Left cardiac atrium (tissue), 4 donors: ENCODE measurements around the gene GLG1. TPM values are rescaled to one million over a fixed set of nuclear protein-coding genes. Genes with fewer than 3 reads are reported as not detected.
A peak's percentile ranks its signal among the peaks of the same experiment; 100 is the strongest.
"Not testable (repeated sequence)": the region's sequence is repeated elsewhere in the genome, so short reads cannot be mapped to it uniquely, and the experiment has no call there.

Experiments
- ATAC-seq, 2 donors: fragments of 200-7000 bp; cut with Tn5 transposase; one replicate each; pipeline ENCODE4 v1.9.1; 2020; ENCODE audit warnings: mild to moderate bottlenecking in 2 of 2, moderate library complexity in 2 of 2
- DNase-seq: peaks from one replicate; pipeline ENCODE4 v3.0.0-alpha.2; 2020
- intact Hi-C, 2 donors: fragments of 100-400 bp; cut with DNase I; formaldehyde crosslinking; loops; one replicate each; pipeline versions ENCODE4 v1.14.1 to v1.15.1; 2022 to 2023
- total RNA-seq, 2 donors: library from RNA; stranded (reverse); fragmentation: NEBNext Ultra II Directional; extraction: Animal tissue kit (Norgen Biotek cat#: 25700); gene quantifications; one replicate each; pipeline ENCODE4 v1.2.1, GENCODE V29; 2021
- donor health status: DM: no; HTN: yes; CAD: no.
- donor health status: DM: no; HTN: yes; CAD: no; lungs with severe emphysema.
- donor health status: DM: yes; HTN: yes; CAD: no.
- donor health status: Dilated cardiomyopathy.

Gene GLG1
- total RNA-seq, 2 donors from 2014 or later, result 78.7 to 86.6 TPM

- intact Hi-C loops, result no loop called here
- no peak for DNase-seq
- no peak for ATAC-seq
These were observed 50.5 kb downstream of the GLG1 start for GRCh38 chr16:74556375-74556922.

- ATAC-seq, intact Hi-C loops, DNase-seq: not testable (repeated sequence)
These were observed 54.6 kb downstream of the GLG1 start for GRCh38 chr16:74552357-74552756.

DNA sequence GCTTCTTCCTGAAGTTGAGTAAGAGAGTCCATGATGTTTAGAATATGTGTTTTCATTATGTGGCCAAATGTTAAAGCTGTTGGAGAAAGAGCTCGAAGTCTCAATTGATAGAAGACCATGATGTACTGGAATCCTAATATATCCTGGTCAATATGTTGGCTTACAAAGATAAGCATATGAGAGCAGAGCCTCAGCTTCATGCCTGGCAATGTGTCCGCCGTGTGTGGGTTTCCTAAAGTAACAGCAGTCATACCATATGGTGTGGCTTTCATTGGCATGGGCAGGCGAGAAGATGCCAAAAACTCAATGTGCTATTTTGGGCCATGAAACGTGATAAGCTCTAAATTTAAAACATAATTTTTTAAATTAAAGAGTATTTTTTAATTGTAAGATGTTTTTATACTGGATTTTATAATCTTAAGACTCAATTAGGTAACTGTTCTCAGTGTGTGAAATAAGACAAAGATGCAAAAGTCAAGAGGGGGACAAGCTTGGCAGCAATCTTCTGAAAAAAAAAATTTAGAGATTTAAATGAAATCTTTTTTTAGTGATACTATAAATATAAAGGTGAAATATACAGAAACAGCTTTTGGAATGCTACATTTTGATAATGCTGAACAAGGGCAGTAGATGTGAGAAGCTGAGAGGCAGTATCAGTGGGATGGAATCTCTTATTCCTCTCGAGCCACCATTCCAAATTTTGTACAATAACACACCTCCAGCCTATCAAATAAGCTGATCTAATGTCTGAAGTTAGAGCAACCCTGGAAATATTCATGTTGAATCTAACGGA lies 56.5 kb downstream of the GLG1 start:
- ATAC-seq, DNase-seq, intact Hi-C loops: not testable (repeated sequence)

GRCh38 chr16:74546112-74546511 lies 60.8 kb downstream of the GLG1 start:
- ATAC-seq, intact Hi-C loops: not testable (repeated sequence)

DNA sequence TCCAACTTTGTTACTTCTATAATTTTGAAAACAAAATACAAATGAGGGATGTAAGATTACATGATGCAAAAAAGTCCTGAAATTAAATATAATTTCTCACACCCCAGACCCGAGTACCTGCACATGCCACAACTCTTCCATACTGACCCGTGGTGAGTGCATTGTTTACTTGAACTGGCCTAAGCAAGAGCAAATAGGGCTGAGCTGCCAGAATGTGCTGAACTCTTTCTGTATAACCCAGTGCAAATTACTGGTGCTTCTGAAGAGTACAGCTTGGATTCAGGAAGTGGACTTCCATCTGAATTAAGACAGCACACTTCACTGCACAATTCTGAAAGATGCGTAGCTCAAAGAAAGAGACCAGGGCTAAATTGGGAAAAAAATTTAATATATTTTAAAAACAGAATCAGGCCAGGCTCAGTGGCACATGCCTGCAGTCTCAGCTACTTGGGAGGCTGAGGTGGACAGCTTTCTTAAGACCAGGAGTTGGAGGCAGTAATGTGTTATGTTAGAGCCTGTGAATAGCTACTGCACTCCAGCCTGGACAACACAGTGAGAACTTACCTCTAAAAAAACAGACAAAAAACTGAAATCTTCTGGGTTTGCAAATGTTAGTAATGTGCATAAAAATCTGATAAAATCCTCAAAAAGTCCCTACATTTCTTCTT lies 63.9 kb downstream of the GLG1 start:
- DNase-seq, intact Hi-C loops, ATAC-seq: not testable (repeated sequence)

More at GRCh38 chr16:74546112-74546511, 60.8 kb downstream of the GLG1 start:
- not testable (repeated sequence) for DNase-seq

DNA sequence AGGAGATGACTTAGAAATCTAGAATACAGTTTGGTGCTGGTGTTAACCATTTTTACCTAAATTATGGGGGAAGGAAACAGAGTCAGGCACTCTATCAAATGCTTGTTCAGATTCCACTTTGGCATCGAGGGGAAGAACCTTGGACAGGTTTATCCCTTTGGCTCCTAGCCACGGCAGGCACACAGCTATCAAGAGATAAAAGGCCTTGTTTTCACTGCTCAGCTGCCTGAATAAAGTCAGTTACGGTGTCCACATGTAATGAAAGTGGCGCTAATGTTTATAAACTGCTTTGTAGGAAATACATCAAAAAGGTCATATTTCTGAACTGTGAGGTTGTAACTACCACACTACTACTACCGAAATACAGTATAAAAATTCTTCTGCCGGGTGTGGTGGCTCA lies 66.3 kb downstream of the GLG1 start:
- DNase-seq, intact Hi-C loops, ATAC-seq: not testable (repeated sequence)

- intact Hi-C loops, DNase-seq, ATAC-seq: not testable (repeated sequence)
These were observed 68.1 kb downstream of the GLG1 start for GRCh38 chr16:74538801-74539200.

DNA sequence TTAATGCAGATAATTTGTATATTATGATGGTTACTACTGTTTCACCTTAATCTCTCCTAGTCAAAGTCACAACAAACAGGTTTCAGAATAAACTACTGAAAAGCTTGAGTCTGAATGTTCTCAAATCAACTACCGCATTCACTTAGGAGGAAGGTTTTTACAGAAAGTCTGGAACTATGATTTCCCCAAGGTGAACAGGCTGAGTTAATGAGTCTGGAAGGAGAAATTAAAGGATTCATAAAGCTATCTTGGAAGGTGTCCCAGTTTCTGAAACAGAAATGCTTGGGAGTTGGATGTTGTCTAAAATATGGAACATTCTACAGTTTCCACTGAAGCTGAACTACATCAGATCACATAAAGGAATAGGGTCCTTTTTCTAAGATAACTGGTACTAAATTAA lies 69.2 kb downstream of the GLG1 start:
- DNase-seq, ATAC-seq, intact Hi-C loops: not testable (repeated sequence)

GRCh38 chr16:74534650-74535049 lies 72.3 kb downstream of the GLG1 start:
- DNase-seq, intact Hi-C loops, ATAC-seq: not testable (repeated sequence)

DNA sequence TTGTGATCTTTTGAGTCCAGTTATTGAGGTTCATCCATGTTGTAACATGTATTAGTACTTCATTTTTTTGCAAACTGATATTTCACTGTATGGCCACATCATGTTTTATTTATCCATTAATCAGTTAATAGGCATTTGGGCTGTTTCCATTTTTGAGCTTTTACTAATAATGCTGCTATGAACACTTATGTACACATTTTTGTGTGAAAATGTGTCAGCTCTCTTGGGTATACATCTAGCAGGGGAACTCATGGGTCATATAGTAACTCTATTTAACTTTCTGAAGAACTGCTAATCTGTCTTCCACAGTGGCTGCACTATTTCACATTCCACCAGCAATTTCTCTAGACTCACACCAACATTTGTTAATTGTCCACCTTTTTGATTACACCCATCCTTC lies 82.0 kb downstream of the GLG1 start:
- no peak for DNase-seq
- no peak for ATAC-seq
- intact Hi-C loops, result no loop called here

DNA sequence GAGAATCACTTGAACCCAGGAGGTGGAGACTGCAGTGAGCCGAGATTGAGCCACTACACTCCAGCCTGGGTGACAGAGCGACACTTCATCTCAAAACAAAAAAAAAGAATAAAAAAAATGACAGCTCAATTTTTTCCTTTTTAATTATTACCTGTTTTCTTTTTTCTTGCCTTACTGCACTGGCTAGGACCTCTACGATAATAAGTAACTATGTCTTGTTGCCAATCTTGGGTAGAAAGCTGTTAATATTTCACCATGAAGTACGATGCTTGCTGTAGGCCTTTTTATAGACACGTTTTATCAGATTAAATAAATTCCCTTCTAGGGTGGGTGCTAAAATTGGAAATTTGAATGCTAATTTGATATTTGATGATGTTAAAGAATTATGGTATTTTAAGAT lies 82.8 kb downstream of the GLG1 start:
- no peak for DNase-seq
- intact Hi-C loops, result no loop called here

GRCh38 chr16:74523706-74524105 lies 83.2 kb downstream of the GLG1 start:
- intact Hi-C loops, DNase-seq, ATAC-seq: not testable (repeated sequence)

More for the DNA sequence above, 82.8 kb downstream of the GLG1 start:
- ATAC-seq, result no peak

DNA sequence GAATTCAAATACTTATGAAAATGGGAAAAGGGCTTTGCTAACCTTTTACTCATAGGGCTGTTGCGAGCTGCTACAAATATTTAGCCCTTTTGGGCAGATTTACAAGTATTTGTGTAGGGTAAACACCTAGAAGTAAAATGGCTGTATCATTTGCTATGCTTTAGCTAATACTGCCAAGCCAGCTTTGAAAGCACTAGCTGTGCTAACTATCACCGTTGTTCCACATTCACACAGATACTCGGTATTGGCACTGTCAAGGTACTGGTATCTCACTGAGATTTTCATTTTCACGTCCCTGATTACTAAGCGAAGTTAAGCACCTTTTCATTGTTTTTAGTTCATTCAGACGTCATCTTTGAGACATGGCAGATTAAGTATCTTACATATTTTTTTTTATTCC lies 84.8 kb downstream of the GLG1 start:
- no peak for DNase-seq
- ATAC-seq, result no peak
- intact Hi-C loops, result no loop called here

GRCh38 chr16:74521691-74522090 lies 85.2 kb downstream of the GLG1 start:
- intact Hi-C loops, result no loop called here
- peak in 1 of 2 donors; percentile 73 for ATAC-seq
- peak; percentile 23 for DNase-seq

- DNase-seq, ATAC-seq, intact Hi-C loops: not testable (repeated sequence)
These were observed 88.0 kb downstream of the GLG1 start for GRCh38 chr16:74518934-74519333.

- no peak for ATAC-seq
- intact Hi-C loops, result no loop called here
- no peak for DNase-seq
These were observed 95.0 kb downstream of the GLG1 start for GRCh38 chr16:74511961-74512360.

DNA sequence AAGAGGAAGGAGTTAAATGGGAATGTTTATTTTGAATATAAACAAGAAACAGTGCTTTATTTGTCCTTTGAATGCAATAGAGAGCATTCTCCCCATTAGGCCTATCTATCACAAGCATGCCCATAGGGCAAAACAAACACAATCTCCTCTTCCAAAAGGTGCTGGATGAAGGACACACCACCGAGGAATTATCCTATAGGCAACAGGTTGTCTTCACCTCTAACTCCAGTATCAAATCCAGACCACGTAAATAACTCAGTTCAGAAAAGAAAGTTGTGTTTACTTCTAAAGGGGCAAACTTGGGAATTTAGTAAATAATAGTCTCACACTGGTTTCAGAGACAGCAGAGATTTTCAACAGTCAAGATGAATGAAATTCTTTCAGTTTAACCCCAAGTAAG lies 101.9 kb downstream of the GLG1 start:
- intact Hi-C loops, result loop anchor here in 1 of 2 donors (10.0 kb wide), 1 partner anchor 120 kb away; no protein-coding TSS in a partner anchor
- DNase-seq (no peak), ATAC-seq (no peak)

DNA sequence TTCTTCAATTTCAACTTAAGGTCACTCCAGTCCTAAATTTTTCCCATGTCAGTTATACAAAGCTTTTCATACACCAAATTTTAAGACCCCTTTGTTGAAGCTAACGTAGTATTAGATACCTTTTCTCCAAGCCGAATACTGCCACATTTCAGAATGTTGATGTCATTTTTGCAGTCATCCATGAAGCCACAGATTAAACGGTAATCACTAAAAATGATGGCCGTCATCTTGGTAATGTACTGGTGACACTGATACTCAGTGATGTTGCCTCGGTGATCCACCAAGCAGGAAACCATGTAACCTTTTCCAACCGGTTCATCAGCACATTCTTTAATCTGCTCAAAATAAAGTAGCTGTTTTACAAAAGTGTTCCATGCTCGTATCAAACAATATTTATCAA lies 103.5 kb downstream of the GLG1 start:
- ATAC-seq, result no peak
- intact Hi-C loops, result loop anchor here in 1 of 2 donors (10.0 kb wide), 1 partner anchor 121 kb away; no protein-coding TSS in a partner anchor
- DNase-seq, result no peak
